ENCODE measurements around the gene FMOD.
"Not testable (repeated sequence)": the region's sequence is repeated elsewhere in the genome, so short reads cannot be mapped to it uniquely, and the experiment has no call there.

FMOD gene

DNA sequence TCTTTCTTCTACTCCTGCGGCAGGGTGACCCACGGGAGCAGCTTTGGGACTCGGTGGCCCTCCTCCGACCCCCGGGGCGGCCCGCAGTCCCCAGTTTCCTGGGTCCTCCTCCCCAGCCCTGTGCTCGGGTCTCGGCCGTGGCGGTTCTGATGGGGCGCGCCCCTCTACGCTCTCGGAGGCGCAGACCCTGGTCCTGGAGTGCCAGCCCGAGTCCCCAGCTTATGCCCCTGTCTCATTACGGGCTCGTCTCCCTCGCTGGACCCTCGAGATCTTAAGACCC lies 45.2 kb downstream of the FMOD start:
- no peak for DNase-seq

DNA sequence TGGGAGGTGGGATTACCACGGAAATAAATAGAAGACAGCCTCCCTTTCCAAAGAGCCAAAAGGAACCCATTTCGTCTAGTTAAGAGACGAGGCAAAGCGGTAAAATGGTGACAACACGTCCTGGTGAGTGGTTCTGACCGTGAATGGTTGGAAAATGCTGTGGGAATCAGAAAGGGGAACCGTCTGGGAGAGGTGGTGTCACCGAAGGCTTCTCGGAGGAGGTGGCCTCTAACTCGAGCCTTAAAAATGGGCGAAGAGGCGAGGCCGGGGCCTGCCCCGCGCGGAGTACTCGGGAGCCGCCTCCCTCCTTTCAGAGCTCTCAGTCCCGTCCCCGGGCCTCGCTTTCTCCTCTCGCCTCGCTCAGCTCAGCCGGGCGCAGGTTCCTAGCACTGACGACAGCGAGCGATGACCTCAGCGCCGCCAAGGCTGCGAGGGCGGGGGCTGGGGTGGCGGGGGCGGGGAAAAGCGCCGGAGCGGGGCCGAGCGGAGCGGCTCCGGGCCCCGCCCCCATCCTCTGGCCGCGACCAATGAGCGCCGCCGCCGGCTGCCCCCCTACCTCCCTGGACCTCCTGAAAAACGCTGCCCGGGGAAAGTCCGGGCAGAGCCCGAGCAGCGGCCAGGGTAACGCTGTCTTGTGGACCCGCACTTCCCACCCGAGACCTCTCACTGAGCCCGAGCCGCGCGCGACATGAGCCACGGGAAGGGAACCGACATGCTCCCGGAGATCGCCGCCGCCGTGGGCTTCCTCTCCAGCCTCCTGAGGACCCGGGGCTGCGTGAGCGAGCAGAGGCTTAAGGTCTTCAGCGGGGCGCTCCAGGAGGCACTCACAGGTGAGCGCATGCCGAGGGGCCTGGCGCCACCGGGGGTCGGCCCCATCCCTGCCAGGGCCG lies 45.8 kb downstream of the FMOD start, which contains the start of gene BTG2:
BTG2 (plus strand) TSS at position 601 of the 890 bp plus-strand sequence; CDS start at position 689, 88 bp downstream.
- DNase-seq: peak; percentile 96

DNA sequence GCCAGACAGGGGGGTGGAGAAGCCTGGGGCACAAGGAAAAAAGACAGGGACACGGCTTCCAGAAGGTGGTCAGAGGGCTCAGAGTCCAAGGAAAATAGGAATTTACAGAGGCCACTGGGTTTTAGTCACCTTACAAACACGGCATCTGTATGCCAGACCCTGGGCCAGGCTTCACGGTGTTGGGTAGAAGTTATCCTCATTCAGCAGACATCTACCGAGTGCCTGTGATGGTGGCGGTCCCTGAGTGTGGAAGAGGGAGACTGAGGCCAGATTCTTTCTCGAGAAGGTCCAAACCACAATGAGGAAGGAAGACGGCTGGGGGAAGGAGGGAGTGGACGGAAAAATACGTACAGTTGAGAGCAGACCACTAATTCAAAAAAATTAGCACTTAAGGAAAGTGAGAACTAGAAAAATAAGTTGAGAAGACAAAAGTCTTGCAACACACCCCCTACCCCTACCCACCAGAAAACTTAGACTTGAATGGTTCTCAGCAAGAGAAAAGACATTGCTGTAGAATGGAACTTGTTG lies 46.5 kb downstream of the FMOD start:
- no peak for DNase-seq

DNA sequence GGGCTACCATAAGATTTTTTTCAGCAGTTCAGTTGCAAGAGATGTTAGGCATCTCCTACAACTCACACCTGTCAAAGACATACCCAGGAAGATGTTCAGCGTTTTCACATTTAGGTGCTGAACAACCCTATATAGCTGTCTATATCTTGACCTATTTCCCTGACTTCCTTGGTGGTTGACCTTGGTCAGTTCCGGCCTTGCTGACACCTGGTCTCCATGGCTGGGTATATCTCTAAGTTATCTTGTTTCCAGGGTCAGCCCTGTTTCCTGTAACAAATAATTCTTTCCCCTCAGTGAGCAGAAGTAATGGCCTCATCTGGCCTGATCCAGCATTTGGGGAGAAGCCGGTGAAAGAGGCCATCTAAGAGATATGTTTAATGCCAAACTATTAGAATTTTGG lies 48.0 kb downstream of the FMOD start:
- DNase-seq: no peak

DNA sequence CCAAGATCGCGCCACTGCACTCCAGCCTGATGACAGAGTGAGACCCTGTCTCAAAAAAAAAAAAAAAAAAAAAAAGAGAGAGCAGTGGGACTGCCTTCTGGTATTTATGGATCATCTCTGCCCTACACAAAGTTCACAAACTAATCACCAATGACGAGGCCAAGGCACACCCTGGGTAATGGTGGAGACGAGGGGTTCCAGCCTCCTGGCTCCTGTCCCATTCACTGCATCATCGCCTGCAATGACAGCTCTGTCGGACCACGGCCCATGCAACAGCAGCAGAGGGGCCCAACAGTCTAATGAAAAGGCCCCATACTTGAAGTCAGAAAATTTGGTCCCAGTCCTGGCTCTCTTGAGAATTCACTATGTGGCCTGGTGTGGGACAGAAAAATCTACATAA lies 48.5 kb downstream of the FMOD start:
- DNase-seq: no peak

DNA sequence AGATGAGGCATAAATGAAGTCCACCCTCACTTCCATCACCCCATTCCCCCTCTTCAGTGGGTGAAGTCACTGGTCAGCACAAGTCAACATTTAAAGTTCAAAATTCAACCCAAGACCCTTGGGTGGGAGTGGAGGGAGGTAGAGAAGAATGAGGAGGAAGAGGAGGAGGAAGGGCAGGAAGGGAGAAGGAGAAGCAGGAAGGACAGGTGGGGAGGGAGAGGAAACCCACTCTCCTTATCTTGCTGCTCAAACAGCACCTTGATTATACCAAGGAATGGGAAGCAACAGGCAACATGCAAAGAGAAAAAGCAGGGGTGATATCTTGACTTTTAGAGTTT lies 49.6 kb downstream of the FMOD start:
- DNase-seq: no peak

DNA sequence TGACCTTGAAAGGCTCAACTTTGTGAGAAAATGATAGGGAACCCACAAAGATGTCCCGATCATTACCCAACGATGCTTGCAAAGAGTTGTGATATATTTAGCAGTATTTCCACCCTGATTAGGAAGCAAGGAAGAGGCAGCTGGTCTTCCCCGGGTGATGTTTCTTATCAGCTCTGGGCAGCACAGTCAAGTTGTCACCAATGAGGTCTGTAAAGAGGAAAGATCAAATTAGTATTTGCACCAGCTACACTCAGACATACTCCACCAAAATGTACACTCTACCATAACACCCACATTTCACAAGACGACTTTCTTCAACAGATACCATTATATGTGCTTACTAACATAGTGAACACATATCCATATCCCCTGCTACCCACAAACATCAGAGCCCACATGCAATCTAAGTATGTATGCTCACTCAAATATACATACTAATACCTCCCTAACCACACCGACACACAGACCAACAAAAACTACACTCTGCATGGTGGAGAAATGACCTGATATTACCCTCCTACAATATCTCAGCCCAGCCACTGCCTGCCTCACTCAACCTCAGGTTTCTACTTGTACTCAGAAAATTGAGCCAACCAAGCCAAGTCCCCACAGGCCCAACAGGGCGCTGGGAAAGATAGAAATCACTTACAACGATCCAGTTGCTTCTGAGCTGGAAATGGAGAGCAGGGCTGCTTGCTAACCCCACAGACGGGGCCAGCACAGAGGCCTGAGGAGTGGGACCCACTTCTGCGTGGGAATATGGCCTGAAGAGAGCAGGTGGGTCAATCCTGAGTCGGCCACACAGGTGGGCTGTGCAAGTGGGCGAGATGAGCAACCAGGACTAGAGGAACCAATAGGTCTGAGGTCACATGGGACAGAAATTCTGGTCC lies 50.2 kb downstream of the FMOD start:
- no peak for DNase-seq

DNA sequence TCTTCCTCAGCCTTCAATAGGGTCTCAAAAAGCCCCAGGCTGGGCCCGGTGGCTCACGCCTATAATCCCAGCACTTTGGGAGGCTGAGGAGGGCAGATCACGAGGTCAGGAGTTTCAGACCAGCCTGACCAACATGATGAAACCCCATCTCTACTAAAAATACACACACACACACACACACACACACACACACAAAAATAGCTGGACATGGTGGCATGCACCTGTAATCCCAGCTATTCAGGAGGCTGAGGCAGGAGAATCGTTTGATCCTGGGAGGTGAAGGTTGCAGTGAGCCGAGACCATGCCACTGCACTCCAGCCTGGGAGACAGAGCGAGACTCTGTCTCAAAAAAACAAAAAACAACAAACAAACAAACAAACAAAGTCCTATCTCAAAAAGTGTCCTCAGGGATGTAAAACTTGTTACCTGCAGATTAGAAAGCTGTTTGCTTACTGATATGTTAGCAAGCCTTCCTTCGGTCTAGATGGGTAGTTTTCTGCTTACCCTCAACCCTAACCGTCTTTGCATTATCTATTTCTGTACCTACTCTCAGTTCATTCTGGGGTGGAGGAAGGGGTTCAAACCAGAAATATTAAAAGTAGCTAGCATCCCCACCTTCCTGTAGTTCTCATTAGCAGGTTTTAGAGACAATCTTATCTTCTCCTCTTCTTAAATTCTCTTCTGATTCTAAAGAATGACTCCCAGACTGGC lies 51.0 kb downstream of the FMOD start:
- not testable (repeated sequence) for DNase-seq

DNA sequence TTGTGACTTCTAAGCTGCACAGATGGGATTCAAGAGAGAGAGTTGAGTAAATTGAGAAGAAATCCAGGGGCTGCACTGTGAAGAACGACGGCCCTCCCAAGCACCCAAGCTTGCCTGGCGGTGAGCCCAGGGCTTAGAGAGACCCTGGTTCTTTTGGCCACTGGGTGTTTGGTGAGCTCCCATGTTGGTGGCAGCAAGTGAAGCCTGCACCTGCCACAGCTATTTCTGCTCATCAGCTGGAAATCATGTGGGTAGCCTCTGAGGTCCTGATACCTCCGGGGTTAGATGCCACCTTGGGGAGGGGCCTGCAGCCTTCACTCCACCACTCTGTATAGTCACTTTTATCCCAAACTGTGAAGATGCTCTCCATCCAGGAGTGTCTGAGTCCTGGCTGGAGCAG lies 51.8 kb downstream of the FMOD start:
- peak in 1 of 2 donors; percentile 50 for DNase-seq

DNA sequence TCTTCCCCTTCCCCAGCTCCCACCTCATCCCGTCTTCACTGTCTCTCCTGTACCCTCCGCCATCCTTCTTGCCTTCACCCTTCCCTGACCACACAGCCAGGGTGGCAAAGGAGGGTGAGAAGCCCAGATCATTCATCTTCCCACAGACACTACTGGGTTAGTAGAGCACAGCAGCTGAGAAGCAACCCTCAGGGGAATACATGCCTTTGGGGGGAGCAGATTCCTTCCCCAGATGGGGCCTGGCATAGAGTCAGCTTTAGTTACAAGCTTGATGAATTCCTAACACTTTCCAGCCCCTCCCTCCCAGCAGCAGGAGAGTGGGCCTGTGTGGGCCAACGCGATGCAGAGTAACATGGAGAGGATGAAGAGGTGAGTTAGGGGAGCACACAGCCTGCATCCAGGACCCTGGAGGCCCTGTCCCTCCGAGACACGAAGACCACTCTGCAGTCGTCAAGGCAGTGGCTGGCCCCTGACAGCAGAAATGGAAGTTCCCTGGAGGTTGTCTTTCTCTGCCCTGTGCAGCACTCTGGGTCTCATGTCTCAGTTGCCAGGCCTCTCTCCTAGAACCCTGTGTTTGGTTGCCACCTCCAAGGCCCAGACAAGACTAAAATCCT lies 54.4 kb downstream of the FMOD start:
- DNase-seq: no peak

DNA sequence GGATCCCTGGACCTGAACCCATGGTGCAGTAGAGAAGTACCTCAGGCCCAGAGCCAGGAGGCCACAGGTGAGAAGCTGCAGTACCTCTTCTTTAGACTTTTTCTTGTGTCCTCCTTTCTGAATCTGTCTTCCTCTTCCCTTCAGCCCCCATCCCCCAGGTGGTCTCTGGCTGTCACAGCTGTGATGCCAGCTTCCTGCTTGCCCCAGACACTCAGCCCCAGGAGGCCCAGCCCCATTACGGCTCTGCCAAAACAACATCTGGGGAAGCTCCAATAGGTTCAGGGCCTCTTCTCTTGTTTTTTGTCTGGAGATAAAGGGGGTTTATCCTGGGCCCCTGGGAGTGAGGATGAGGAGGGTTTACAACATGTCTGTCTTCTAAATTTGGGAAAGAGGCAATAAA lies 55.1 kb downstream of the FMOD start:
- DNase-seq: peak in 1 of 2 donors; percentile 76

DNA sequence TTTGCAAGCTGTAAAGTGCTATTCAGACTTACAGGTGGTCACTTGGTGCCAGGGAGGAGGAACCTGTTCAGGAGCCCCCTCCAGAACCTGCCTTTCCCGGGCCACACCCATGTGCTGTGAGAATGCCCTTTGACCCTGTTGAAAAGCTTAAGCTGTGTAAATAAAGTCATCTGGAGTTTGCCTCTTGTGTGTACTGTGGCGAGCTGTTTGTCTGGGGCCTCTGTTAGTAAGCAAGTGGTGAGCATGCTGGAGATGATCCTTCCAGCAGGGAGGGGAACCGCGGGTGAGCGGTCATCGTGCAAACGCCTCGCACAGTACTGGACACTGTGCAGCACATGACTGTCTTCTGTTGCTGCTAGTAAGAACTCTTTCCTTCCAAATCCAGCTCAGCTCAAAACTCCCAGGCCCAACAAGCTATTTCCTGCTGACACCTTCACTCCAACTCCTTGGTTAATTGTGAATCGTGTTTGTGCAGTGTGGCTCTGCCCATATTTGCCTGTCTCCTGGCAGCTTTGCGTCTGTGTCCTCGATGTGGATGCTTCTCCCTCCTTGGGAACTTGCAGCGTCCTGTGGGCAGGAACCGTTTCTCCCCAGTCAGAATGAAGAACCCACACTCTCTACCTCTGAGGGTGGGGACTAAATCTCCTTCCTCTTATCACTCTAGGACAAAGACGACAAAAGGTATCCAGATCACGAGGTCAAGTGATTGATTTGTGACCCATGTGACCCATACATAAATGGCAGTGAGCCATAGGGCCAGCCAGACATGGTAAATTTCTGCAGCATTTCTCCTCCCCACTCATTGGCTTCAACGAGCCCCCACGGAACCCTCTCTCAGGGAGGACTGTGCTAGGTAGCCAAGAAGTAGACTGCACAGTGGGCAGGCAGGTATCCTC lies 59.5 kb downstream of the FMOD start:
- DNase-seq: no peak
